HG03571 (cell line): ENCODE data around the gene LFNG.

Source experiments
- ATAC-seq: cut with Tn5 transposase; IDR thresholded peaks from one replicate; pipeline ENCODE4 v1.9.1; 2021; ENCODE audit not compliant: unreplicated experiment

Gene LFNG

DNA sequence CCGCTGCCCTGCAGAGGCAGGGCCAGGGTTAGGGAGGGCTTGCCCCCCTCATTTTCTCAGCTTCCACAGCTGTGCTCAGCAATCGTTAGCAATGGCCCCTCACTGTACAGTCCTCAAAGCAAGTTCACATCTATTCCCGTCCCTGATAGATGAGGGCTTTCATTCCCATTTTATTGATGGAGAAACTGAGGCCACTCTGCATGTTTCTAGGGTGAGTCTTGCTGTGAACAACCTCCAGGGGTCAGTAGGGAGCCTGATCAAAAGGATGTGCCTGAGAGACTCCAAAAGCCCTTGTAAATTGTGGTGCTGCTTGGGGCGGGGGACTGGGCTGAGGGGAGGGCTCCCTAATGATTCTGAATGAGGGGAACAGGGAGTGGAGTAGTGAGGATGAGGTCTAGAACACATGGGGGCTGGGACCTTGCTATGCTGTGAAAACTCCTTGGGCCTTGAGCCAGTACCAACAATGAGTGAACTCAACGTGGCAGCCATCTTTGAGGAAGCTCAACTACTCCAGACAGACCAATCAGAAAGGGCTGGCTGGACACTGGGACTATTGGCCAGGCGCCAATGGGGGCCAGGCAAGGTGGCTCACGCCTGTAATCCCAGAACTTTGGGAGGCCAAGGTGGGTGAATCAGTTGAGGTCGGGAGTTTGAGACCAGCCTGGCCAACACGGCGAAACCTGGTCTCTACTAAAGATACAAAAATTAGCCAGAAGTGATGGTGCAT, 36.7 kb upstream of the LFNG start:
- ATAC-seq, result no peak

DNA sequence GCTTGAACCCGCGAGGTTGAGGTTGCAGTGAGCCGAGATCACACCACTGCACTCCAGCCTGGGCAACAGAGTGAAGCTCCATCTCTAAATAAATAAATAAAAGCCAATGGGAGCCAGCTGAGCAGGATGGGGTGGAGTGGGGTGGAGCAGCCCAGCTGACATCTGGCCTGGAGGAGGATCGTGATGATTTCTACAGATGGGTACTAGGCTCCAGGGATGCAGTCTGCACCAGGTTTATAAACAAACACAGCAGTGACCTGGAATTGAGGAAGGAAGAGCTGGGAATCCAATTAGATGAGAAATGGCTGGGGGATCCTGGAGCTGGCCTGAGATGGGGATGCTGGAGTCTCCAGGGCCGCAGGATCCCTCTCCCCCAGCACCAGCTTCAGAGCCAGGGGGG, 36.1 kb upstream of the LFNG start:
- no peak for ATAC-seq

GRCh38 chr7:2484868-2485267, 34.7 kb upstream of the LFNG start:
- no peak for ATAC-seq

DNA sequence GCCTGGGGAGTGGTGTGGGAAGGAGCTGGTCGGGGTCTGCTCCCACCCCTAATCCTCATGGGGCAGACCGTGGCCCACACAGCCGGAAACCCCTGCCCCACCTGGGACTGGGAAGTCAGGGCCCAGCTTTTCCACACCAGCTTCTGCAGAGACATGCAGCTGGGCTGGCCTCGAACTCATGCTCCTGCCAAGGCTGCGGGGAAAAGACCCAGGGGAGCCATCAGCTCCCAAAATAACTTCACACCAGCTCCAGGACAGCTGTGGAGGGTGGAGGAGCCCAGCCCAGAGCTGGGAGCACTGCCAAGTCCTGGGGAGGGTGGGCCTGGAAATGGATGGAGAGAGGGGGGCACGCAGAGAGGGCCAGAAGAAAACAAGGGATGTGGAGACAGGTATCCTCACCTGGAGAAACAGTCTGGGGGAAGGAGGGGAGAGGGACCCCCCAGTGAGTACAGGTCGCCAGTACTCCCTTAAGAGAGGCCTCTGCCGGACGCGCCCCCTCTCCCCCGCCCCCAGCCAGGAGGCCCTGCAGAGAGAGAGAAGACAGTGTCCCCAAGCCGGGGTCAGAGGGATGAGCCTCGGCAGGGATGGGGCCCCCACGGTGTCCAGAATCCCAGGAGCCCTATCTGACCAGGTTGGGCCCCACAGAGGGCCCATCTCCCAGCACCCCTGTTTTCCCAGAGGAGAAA, 31.8 kb upstream of the LFNG start:
- no peak for ATAC-seq

DNA sequence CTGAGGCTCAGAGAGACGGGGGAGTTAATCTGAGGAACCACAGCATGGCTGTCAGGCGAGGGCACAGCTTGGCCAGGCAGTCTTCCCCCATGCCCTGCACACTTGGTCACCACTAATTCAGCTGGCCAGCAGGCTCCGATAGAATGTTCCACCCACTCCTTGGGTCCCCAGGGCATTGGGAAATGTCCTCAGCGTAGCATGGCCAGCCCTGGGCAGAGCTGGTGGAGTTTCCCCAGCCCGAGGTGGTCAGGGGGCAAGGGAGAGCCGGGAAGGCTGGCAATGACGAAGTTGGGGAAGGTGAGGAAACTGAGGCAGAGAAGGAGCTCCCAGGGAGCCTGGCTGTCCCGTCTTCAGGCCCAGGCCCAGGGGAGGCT, 31.3 kb upstream of the LFNG start:
- ATAC-seq, result no peak

DNA sequence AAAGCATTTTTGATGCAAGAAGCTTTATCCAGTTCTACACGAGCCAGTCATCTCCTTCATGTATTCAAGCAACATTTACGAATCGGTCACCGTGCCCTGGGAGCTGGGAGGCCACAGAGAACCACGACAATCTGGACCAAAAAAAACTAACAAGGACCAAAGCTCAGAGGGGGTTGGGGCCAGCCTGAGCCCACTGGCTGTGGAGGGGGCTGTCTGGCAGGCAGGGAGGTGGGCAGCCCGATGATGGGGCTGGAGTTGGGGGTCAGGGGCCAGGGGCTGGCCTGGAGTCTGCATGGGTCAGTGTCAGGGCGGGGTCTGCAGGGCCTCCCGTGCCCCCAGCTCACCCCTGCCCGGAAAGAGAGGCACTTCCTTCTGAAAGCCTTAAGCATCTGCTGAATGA, 30.9 kb upstream of the LFNG start:
- no peak for ATAC-seq

- no peak for ATAC-seq
Observed at GRCh38 chr7:2490181-2490651, 29.4 kb upstream of the LFNG start.

GRCh38 chr7:2492038-2492437, 27.5 kb upstream of the LFNG start:
- no peak for ATAC-seq

DNA sequence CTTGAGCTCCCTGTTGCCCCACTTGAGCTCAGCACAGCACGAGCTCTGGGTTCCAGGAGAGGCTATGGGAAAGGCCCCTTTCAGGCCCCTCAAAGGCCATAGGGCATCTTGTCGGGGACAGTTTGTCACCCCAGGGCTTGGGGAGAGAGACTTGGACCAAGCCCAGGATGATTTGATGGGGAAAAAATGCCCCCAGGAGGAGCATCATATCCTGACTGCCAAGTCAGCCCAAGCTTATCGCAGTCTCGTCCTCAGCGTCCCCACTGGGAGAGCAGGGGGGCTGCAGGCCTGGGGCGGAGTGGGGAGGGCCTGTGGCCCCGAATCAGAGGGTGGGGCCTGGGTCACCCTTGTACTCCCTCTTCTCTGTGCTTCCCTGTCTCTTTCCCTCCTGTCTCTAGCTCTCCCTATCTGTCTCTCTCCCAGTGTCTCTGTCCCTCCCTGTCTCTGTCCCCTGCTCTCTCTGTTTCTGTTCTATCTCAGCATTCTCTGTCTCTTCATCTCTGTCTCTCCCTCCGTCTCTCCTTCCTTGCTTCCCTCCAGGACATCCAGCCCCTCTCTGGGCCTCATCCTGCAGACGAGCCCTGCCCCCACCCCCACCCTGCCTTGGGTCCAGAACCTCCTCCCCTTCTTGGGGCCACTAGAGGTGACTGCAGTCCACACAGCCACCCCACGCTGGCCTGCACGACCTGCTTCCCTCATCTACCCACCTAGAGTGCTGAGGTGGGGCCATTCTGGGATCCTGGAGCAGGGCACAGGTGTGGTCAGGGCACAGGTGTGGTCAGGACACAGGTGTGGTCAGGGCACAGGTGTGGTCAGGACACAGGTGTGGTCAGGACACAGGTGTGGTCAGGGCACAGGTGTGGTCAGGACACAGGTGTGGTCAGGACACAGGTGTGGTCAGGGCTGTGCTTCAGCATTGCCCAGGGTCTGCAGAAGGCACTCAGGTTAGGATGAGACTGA, 26.1 kb upstream of the LFNG start:
- no peak for ATAC-seq

GRCh38 chr7:2494191-2495130, 25.1 kb upstream of the LFNG start:
- no peak for ATAC-seq

DNA sequence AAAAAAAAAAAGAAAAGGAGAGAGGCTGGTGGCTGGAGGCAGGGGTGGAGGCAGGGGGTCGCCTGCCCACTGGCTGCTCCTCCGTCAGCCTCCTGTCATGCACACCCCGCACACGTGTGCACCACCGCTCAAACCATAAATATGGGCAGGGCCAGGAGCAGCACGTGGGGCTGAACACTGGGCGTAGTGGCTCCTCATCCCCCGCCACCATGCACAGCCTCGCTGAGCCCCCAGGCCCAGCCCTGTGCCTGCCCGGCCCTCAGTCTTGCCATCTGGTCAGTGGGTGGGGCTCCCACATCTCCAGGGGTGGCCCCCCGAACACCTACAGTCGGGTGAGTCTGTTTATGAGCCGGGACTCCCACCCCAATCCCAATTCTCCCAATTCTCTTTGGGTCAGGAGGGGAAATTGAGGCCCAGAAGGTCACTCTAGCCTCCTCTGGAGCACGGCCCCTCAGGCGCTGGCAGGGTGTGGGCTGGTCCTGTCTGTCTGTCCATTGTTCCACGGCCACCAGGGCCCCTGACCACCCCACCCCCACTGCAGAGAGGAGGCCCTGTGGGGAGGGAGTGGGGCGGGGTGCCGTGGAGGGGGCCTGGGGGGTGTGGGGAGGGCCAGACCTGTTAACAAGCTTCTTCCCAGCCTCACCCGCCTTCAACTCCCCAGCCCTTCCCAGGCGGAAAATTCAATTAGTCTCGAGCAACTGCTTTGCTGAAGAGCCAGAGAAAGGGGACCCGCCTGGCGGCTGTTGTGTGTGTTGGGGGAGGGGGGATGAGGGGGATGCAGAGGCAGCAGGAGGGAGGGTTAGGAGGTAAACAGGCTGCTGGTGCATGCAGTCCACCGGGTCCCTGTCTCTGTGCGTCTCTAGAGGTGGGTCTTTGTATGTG, 23.9 kb upstream of the LFNG start:
- no peak for ATAC-seq

- no peak for ATAC-seq
Observed at GRCh38 chr7:2496375-2496774, 23.2 kb upstream of the LFNG start.

DNA sequence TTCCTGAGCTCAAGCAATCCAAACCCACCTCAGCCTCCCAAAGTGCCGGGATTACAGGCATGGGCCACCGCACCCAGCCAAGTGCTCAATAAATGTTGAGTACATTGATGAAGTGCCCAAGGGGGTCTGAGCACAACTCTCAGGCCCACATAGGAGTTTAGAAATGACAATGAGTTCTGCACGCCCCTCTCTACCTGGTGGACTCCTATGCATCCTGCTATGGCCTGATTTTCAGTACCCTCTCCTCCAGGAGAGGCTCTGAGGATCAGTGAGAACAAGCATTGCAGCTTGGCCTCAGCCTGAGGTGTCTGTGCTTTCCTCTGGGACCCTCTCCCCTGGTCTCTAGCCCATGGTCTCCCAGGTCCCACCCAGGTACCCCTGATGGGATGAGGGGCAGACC, 22.5 kb upstream of the LFNG start:
- no peak for ATAC-seq

- ATAC-seq, result no peak
Observed at GRCh38 chr7:2497500-2498336, 21.9 kb upstream of the LFNG start.

GRCh38 chr7:2498708-2499107, 20.9 kb upstream of the LFNG start:
- ATAC-seq, result no peak

DNA sequence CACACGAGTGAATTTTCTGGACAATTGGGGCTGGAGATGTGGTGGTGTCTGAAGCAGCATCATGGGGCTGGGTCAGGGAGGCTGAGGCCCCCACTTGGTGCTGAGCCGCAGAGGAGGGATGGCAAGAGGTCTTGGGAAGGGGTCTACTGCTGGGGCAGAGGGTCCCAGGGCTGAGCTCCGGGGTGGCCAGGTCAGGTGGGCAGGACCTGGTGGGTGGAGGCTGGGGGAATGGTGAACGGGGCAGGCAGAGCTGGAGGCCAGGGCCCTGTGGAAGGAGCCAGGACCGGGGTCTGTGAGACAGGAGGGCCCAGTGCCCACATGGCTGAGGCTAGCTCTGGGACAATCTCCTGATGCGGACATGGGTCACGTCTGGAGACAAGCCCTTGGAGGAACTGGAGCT, 20.4 kb upstream of the LFNG start:
- no peak for ATAC-seq

- ATAC-seq, result no peak
Observed at GRCh38 chr7:2499719-2500430, 19.7 kb upstream of the LFNG start.

GRCh38 chr7:2500701-2501100, 18.9 kb upstream of the LFNG start:
- no peak for ATAC-seq
